CD4-positive, alpha-beta T cell (primary cell): ENCODE data around the gene ATG9A. TPM values are rescaled to one million over a fixed set of nuclear protein-coding genes. Genes with fewer than 3 reads are reported as not detected.

Source experiments
- ATAC-seq: fragments of 200-7000 bp; cut with Tn5 transposase; one replicate; pipeline ENCODE4 v1.10.0; 2022; ENCODE audit warnings: mild to moderate bottlenecking; ENCODE audit not compliant: poor library complexity
- CTCF ChIA-PET: fragments of 350-600 bp; sonication (Branson Sonifier 250); formaldehyde crosslinking; loops from one replicate; lab custom pipeline; 2021; ENCODE audit warnings: antibody characterized with exemption, inconsistent platforms; lab: Charles Lee
- POLR2A ChIA-PET: fragments of 350-600 bp; sonication (Branson Sonifier 250); formaldehyde crosslinking; loops from one replicate; lab custom pipeline; 2021; ENCODE audit warnings: antibody characterized with exemption, inconsistent platforms; lab: Charles Lee
- DNase-seq, 14 experiments: peaks; one replicate each; pipeline ENCODE4 v3.0.0-alpha.2; 2013 to 2020; ENCODE audit warnings: mixed read lengths in 2 of 14
- H3K27ac ChIP-seq, 2 donors: one replicate each; pipeline versions ENCODE4 v1.5.1 to v1.7.0; 2013; ENCODE audit warnings: low read length in 2 of 2, low read depth in 1 of 2, mild to moderate bottlenecking in 1 of 2
- H3K27me3 ChIP-seq, 2 experiments: 1 replicate in 1 of 2; 2 replicates in 1 of 2; pipeline versions ENCODE4 v1.6.1 to v1.7.0; 2013; ENCODE audit warnings: low read length in 2 of 2, control low read depth in 1 of 2, mild to moderate bottlenecking in 1 of 2, moderate library complexity in 1 of 2; ENCODE audit not compliant: insufficient read depth in 2 of 2, control insufficient read depth in 1 of 2
- H3K36me3 ChIP-seq: one replicate; pipeline ENCODE4 v1.6.1; 2013; ENCODE audit warnings: low read length, control low read depth; ENCODE audit not compliant: insufficient read depth
- H3K4me1 ChIP-seq: one replicate; pipeline ENCODE4 v1.6.1; 2013; ENCODE audit warnings: low read length, control low read depth; ENCODE audit not compliant: insufficient read depth
- H3K4me3 ChIP-seq: one replicate; pipeline ENCODE4 v1.5.1; 2013; ENCODE audit warnings: mild to moderate bottlenecking, low read length, moderate library complexity
- H3K9me3 ChIP-seq, 2 experiments: 1 replicate in 1 of 2; 2 replicates in 1 of 2; pipeline versions ENCODE4 v1.6.1 to v1.7.0; 2013; ENCODE audit warnings: low read length in 2 of 2, mild to moderate bottlenecking in 2 of 2, control low read depth in 1 of 2, moderate library complexity in 1 of 2; ENCODE audit not compliant: control insufficient read depth in 1 of 2, insufficient read depth in 1 of 2
- H3K27ac Mint-ChIP-seq: one replicate; pipeline ENCODE4 v1.8.0; 2020; ENCODE audit warnings: mixed read lengths
- H3K27me3 Mint-ChIP-seq: one replicate; pipeline ENCODE4 v1.8.0; 2021; ENCODE audit warnings: mixed read lengths
- H3K36me3 Mint-ChIP-seq: one replicate; pipeline ENCODE4 v1.8.0; 2021; ENCODE audit warnings: low read depth, mixed read lengths
- H3K4me1 Mint-ChIP-seq: one replicate; pipeline ENCODE4 v1.8.0; 2021; ENCODE audit warnings: low read depth, mixed read lengths
- H3K4me3 Mint-ChIP-seq: one replicate; pipeline ENCODE4 v1.8.0; 2020; ENCODE audit warnings: mild to moderate bottlenecking, mixed read lengths
- H3K9me3 Mint-ChIP-seq: one replicate; pipeline ENCODE4 v1.8.0; 2020; ENCODE audit warnings: mixed read lengths
- CTCF ChIP-seq: fragments of 200-600 bp; IDR thresholded peaks from one replicate; pipeline ENCODE4 v1.8.0; 2022; ENCODE audit warnings: antibody characterized with exemption, mild to moderate bottlenecking
- intact Hi-C, 2 experiments: fragments of 100-400 bp; cut with DNase I in 1 of 2; cut with micrococcal nuclease in 1 of 2; formaldehyde crosslinking; loops; one replicate each; pipeline versions ENCODE4 v1.15.1 to v1.9.0; 2023 to 2025; cut with DNase I, micrococcal nuclease
- total RNA-seq, 174 experiments: library from RNA in 2 of 174; stranded (reverse) in 2 of 174; gene quantifications; one replicate each; pipeline ENCODE4 v1.2.3 and lab custom pipeline; 2021 to 2026

The ATG9A gene
- total RNA-seq, 2 experiments from 2014 or later = 105 to 106 TPM

GRCh38 chr2:219179601-219180465 is 49.6 kb downstream of the ATG9A start:
- H3K4me3 Mint-ChIP-seq = peak overlapping the region; percentile 91
- peak overlapping the region; percentile 91 for H3K27ac Mint-ChIP-seq
- intact Hi-C loops = loop anchor here (2.0 to 10.0 kb wide), 8 partner anchors 67 to 783 kb away; partner anchors contain the start of genes CTDSP1 (in 1 of the 2), DNAJB2 (in 1 of the 2), GLB1L (in 1 of the 2) and STK11IP (in 1 of the 2)
- H3K4me3 ChIP-seq = no peak overlapping the region
- ChIA-PET POLR2A (interaction anchor here (1.1 to 4.4 kb wide), 3 partner anchors 20 to 50 kb away, joined by 3 to 41 read pairs (median 3); partner anchors contain the start of genes ANKZF1 and ZFAND2B), CTCF (interaction anchor here (0.9 to 2.0 kb wide), 3 partner anchors 27 to 115 kb away, joined by 3 to 6 read pairs (median 3); partner anchors contain the start of gene ZFAND2B)
- no peaks in the 10 kb centered on the region for H3K9me3 ChIP-seq
- H3K4me1 Mint-ChIP-seq = peaks cover 71% of the 10 kb centered on the region
- H3K36me3 ChIP-seq = peaks cover 53% of the 10 kb centered on the region
- peaks cover 79% of the 10 kb centered on the region for H3K36me3 Mint-ChIP-seq
- H3K27ac ChIP-seq = peak overlapping the region in 1 of 2 donors; percentile 1
- H3K4me1 ChIP-seq = peaks cover 76% of the 10 kb centered on the region
- H3K27me3 Mint-ChIP-seq = no peaks in the 10 kb centered on the region
- H3K27me3 ChIP-seq = no peaks in the 10 kb centered on the region
- no peak for DNase-seq
- no peak for TF ChIP-seq CTCF
- H3K9me3 Mint-ChIP-seq = no peaks in the 10 kb centered on the region
- no peak for ATAC-seq

- POLR2A ChIA-PET = interaction anchor here (1.3 to 5.5 kb wide), 7 partner anchors 22 to 100 kb away, joined by 3 to 139 read pairs (median 39); partner anchors contain the start of genes ANKZF1, ATG9A, DNAJB2 and TUBA4A
- H3K9me3 Mint-ChIP-seq = no peaks in the 10 kb centered on the region
- TF ChIP-seq CTCF = no peak
- H3K4me3 ChIP-seq = peak overlapping the region; percentile 90
- no peaks in the 10 kb centered on the region for H3K9me3 ChIP-seq
- peaks cover 89% of the 10 kb centered on the region for H3K4me1 ChIP-seq
- peak overlapping the region; percentile 91 for H3K27ac Mint-ChIP-seq
- no peaks in the 10 kb centered on the region for H3K27me3 Mint-ChIP-seq
- CTCF ChIA-PET = interaction anchor here (2.0 kb wide), 1 partner anchor 28 kb away, joined by 6 read pairs; the partner anchor contains the start of gene ZFAND2B
- H3K27me3 ChIP-seq = no peaks in the 10 kb centered on the region
- intact Hi-C loops = loop anchor here (1.0 to 10.0 kb wide), 10 partner anchors 18 to 781 kb away; partner anchors contain the start of genes CTDSP1 (in 1 of the 2), DNAJB2 (in 1 of the 2), GLB1L (in 1 of the 2) and NHEJ1 (in 1 of the 2)
- peak overlapping the region; percentile 37 to 97 for H3K27ac ChIP-seq
- peaks cover 57% of the 10 kb centered on the region for H3K36me3 ChIP-seq
- H3K36me3 Mint-ChIP-seq = peaks cover 81% of the 10 kb centered on the region
- peak overlapping the region; percentile 91 for H3K4me3 Mint-ChIP-seq
- H3K4me1 Mint-ChIP-seq = peaks cover 80% of the 10 kb centered on the region
- DNase-seq (peak in 12 of 14 experiments; percentile 7 to 67 (median 37)), ATAC-seq (peak; percentile 6)
These were observed 50.9 kb downstream of the ATG9A start for GRCh38 chr2:219178377-219179175.
